ENCODE measurements around the gene PLEKHA5.

Gene PLEKHA5

GRCh38 chr12:19234981-19235871, 105.7 kb downstream of the PLEKHA5 start:
- no peak for DNase-seq

- DNase-seq, result no peak
These were observed 107.1 kb downstream of the PLEKHA5 start for GRCh38 chr12:19236656-19237055.

GRCh38 chr12:19238540-19238939, 109.0 kb downstream of the PLEKHA5 start:
- DNase-seq, result no peak

GRCh38 chr12:19239102-19239501, 109.6 kb downstream of the PLEKHA5 start:
- DNase-seq, result no peak

GRCh38 chr12:19239616-19240234, 110.2 kb downstream of the PLEKHA5 start:
- no peak for DNase-seq

GRCh38 chr12:19242581-19242980, 113.0 kb downstream of the PLEKHA5 start:
- DNase-seq, result no peak

DNA sequence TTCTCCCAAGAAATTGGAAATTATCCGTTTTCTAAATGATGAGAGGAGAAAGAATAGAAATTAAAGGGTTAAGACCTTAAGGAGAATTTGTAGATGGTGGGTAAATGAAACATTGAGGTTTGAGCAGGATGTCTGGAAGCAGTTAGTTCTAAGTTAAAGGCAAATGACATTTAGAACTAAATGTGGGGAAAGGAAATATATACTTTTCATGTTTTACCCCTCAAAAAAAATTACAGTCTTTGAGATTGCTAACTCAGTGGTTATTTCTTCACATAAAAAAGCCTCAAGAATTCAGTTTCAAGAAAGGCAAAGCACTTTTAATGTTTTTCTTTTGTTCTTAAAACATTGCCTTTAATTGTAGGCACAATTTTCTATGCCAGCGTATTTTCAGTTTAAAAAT, 114.0 kb downstream of the PLEKHA5 start:
- DNase-seq, result no peak

DNA sequence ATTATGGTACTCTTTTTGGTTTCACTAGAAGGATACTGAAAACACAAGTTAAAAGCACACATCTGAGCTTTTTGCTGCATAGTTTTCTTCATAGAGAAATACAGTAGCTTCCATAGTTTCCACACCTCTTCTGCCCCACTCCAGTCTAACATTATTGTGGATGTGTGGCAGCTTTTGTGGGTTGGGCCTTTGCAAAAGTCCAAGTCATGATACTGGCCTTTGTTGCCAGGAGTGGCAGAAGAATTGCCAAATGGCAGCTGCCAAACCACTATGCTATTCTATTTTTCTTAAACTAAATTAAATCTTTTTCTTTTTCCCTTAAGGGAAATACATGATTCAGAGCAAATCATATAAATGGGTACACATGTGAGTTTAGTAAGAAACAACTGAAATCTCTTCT, 114.8 kb downstream of the PLEKHA5 start:
- DNase-seq, result no peak

- no peak for DNase-seq
These were observed 115.6 kb downstream of the PLEKHA5 start for GRCh38 chr12:19245106-19245505.

- DNase-seq, result no peak
These were observed 116.1 kb downstream of the PLEKHA5 start for GRCh38 chr12:19245666-19246065.

GRCh38 chr12:19246933-19247332, 117.4 kb downstream of the PLEKHA5 start:
- DNase-seq, result no peak

DNA sequence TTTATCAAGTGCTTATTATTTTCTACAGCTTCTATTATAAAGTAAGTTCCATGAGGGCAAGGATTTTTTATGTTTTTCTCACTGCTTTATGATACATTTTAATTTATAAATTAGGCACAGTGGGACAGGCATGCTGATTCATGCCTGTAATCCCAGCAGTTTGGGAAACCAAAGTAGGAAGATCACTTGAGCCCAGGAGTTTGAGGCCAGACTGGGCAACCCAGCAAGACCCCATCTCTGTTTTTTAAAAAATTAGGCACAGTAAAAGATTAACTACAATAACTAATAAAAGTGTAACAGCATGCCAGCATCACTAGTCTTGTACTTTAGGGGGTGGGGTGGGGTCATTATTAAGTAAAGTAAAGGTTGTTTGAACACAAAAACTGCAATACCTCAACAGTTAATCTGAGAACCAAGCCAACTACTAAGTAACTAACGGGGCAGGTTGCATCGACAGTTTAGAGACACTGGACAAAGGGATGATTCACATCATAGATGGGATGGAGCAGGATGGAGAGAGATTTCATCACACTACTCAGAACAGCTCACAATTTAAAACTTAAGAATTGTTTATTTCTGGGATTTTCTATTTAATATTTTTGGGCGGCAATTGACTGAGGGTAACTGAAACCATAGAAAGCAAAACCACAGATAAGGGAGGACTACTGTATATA, 119.5 kb downstream of the PLEKHA5 start:
- DNase-seq, result no peak

GRCh38 chr12:19251481-19252132, 122.1 kb downstream of the PLEKHA5 start:
- DNase-seq, result no peak

DNA sequence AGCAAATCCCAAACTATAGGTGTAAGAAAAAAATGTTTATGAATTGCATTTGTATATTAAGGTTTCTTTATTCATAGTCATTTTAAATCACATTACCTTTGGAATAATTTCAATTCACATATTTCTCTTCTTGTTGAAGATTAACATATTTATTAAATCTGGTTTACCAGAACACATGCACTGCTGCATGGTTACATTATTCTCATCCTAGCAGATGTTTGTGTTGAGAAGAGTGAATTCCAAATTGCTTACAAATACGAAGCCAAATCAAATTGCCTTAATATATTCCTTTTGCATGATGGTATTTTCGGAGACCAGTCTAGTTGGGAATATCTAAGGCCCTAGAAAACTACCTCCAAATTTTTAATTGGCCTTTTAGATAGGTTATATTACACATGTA, 130.6 kb downstream of the PLEKHA5 start:
- DNase-seq, result no peak

GRCh38 chr12:19261773-19262172, 132.2 kb downstream of the PLEKHA5 start:
- DNase-seq, result no peak

GRCh38 chr12:19263672-19264071, 134.1 kb downstream of the PLEKHA5 start:
- DNase-seq, result no peak

GRCh38 chr12:19273482-19274330, 144.2 kb downstream of the PLEKHA5 start:
- DNase-seq, result peak; percentile 41

- DNase-seq, result no peak
These were observed 147.2 kb downstream of the PLEKHA5 start for GRCh38 chr12:19276767-19277166.

DNA sequence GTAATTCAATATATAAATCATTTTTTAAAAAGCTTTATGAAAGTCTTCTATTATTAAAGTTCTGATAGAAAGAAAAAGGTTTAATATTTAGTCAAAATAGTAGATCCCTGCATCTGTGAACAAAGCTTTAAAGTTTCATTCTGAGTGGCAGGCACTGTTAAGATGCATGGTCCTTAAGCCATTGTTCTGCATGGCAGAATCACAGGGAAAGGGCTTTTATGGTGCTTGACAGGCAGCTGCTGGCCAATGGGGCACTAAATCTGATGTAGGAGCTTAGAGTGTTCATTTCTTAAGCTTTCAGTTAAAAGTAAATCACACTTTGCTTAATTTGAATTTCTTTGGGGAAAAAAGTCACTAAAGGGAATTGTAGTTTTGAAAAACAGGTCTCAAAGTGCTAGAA, 148.2 kb downstream of the PLEKHA5 start:
- DNase-seq, result no peak

- DNase-seq, result no peak
These were observed 148.9 kb downstream of the PLEKHA5 start for GRCh38 chr12:19278407-19278806.

GRCh38 chr12:19282133-19282699, 152.7 kb downstream of the PLEKHA5 start:
- no peak for DNase-seq

- no peak for DNase-seq
These were observed 155.1 kb downstream of the PLEKHA5 start for GRCh38 chr12:19284658-19285057.
